Measurements from ENCODE around the gene NEDD8.
"Not testable (repeated sequence)": the region's sequence is repeated elsewhere in the genome, so short reads cannot be mapped to it uniquely, and the experiment has no call there.

The NEDD8 gene

DNA sequence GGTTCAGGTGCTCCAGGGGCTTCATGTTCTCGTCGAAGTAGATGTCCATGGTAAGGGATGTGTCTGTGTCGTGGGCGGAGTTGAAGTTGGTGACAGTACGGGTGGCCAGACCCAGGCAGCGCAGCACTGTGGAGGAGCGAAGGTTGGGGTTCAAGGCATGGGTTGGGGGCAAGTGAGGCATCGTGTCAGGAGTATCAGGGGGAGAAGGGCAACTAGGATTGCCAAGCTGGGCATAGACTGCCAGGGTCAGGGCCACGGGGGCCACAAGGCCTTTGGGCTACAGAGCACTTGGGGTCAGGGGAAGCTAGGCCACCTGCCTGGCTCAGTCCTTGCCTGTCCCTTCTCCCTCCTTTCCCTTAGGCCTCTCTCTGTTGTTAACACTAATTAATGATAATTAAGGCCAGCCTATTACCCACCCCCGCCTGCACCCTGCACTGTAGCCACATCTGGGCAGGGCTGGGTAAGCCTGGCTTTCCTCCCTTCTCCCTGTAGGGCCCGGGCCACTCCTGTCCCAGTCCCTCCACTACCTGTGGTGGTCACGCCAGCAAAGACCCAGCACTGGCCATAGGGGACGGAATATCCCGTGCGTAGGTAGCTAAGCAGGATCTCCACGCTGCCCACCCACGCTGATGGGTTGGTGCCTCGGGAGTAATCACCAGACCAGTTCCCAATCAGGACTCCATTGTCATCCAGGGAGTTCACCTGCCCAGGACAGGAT lies 26.5 kb upstream of the NEDD8 start:
- H3K27ac Mint-ChIP-seq = no peak overlapping the region
- H3K9me3 Mint-ChIP-seq (ENCODE audit: low read depth) = no peaks in the 10 kb centered on the region
- no peaks in the 10 kb centered on the region for H3K4me1 Mint-ChIP-seq (ENCODE audit: low read depth)
- peaks cover 4% of the 10 kb centered on the region for H3K36me3 Mint-ChIP-seq
- no peaks in the 10 kb centered on the region for H3K27me3 Mint-ChIP-seq
- no peak overlapping the region for H3K4me3 Mint-ChIP-seq

DNA sequence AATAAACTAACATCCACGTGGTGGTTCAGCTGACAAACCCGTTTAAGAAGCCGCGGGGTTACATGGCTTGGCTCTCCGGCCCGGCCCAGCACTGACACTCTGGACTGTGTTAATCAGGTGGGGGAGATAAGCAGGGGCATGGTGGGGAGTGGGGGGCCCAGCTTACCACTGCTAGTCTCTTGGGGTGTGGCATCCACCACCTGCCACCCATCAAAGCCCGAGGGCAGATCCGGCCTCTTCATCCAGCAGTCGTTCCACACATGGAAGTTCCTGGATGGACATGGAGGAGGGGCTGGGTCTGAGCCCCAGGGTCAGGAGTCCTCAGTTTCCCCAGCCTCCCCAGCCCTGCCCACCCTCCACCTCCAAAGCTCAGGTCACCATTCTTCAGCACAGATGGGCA lies 26.0 kb upstream of the NEDD8 start:
- Mint-ChIP-seq H3K4me1 (ENCODE audit: low read depth) (no peaks in the 10 kb centered on the region), H3K36me3 (peaks cover 4% of the 10 kb centered on the region), H3K9me3 (ENCODE audit: low read depth) (no peaks in the 10 kb centered on the region), H3K4me3 (no peak overlapping the region), H3K27me3 (no peaks in the 10 kb centered on the region), H3K27ac (no peak overlapping the region)

DNA sequence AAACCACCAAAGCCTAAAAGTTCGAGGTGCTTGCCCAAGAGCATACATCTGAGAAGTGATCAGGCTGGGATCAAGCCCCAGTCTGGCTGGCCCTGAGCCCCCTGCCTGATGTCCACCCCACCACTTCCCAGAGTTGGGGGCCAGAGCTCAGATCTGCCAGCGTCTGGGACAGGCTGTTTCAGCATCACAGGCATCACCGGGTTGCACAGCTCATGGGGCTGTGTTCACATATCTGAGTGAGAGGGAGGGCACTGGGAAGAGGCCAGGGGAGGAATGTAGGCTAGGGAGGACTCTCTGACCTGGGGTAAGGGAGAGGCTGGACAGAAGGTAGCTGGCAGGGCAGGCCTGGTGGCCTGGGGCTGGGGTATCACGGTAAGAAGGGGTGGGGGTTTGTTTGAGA lies 24.8 kb upstream of the NEDD8 start:
- H3K4me3 Mint-ChIP-seq = no peak overlapping the region
- no peaks in the 10 kb centered on the region for H3K4me1 Mint-ChIP-seq (ENCODE audit: low read depth)
- no peaks in the 10 kb centered on the region for H3K9me3 Mint-ChIP-seq (ENCODE audit: low read depth)
- H3K27ac Mint-ChIP-seq = no peak overlapping the region
- H3K36me3 Mint-ChIP-seq = peaks cover 2% of the 10 kb centered on the region
- H3K27me3 Mint-ChIP-seq = no peaks in the 10 kb centered on the region

DNA sequence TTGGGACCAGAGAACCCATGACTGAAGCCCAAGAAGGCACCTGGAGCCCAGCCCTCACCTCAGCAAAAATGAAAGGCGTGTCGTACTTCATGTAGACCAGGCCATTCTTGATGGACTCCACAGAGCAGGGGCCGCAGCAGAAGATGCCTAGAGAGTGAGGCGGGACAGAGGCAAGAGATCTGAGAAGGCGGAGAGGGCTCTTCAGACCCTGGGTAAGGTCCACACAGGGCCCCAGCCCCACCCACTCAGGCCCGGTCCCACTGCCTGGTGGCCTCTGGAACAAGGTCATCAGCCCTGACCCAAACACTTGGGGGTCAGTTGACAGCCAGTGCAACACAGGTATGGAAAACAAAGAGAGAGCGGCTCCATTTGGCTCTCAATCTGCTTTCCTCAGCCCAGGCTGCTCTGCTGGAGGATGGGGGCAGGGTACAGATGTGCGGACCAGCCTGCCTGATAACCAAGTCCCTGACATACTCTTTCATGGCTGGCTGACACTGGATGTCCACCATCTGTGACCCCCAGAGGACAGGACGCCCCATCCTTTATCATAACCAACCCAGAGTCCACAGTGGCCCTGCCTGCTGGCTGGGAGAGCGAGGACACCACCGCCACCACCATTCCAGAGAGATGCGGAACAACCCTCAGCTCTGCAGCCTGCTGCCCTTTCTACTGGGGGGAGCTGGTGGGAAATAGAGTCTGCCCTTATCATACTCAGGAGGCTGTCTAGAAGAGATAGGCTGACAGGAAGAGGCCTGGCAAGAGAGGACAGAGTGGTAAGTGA lies 24.0 kb upstream of the NEDD8 start:
- Mint-ChIP-seq H3K9me3 (ENCODE audit: low read depth) (no peaks in the 10 kb centered on the region), H3K27me3 (no peaks in the 10 kb centered on the region), H3K4me3 (no peak overlapping the region), H3K36me3 (peaks cover 2% of the 10 kb centered on the region), H3K27ac (no peak overlapping the region), H3K4me1 (ENCODE audit: low read depth) (no peaks in the 10 kb centered on the region)

DNA sequence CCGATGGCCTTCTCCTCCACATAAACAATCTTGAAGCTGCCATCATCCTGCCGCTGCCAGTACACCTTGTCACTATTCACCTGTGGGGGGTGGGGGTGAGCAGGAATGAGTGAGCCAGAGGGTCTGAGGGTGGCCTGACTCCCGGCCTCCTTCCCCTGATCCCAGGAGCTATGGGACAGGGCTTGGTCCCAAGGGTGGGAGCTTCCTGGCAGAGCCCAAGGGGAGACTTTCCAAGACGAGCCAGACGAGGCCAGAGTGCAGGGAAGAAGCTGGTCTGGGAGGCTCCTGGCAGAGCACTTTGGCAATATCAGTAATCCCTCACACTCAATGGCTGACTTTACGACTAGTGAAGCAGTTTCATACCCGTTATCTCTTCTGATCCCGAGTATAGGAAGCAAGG lies 23.3 kb upstream of the NEDD8 start:
- Mint-ChIP-seq H3K27me3 (no peaks in the 10 kb centered on the region), H3K36me3 (peaks cover 2% of the 10 kb centered on the region), H3K4me3 (no peak overlapping the region), H3K27ac (no peak overlapping the region), H3K9me3 (ENCODE audit: low read depth) (no peaks in the 10 kb centered on the region), H3K4me1 (ENCODE audit: low read depth) (no peaks in the 10 kb centered on the region)

DNA sequence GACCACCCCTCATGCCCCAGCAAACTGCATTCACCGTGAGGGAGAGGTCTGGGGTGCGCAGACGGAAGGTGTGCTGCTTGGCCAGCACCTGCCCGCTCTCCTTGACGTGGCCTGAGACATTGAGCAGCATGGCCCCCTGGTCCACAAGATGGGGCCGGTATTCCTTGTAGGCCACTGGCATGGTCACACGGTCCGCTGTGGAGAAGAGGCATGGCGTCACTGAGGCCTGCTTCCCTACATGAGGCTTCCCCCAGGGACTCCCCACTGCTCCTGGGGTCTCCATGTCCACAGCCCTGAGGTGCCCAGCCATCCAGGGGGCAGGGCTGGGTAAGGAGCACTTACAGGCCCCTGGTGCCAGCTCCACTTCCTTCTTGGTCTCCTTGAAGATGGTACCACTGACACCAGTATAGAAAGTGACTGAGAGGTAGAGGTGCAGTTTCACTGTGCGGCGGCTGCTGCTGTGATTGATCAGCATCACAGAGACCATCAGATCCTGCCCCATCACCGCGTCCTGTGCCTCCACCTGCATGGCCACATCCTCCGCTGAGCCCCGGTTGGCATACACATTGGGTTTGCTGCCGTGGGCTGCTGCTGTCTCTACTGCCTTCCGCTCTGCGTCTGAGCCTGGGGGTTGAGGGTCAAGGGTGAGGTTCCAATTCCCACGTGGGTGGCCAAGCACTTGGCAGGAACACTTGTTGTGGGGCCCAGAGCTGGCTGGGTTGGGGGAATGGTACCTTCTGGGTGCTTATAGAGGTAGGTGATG lies 22.6 kb upstream of the NEDD8 start:
- Mint-ChIP-seq H3K27me3 (no peaks in the 10 kb centered on the region), H3K4me1 (ENCODE audit: low read depth) (no peaks in the 10 kb centered on the region), H3K9me3 (ENCODE audit: low read depth) (no peaks in the 10 kb centered on the region), H3K27ac (no peak overlapping the region), H3K4me3 (no peak overlapping the region), H3K36me3 (peaks cover 5% of the 10 kb centered on the region)

DNA sequence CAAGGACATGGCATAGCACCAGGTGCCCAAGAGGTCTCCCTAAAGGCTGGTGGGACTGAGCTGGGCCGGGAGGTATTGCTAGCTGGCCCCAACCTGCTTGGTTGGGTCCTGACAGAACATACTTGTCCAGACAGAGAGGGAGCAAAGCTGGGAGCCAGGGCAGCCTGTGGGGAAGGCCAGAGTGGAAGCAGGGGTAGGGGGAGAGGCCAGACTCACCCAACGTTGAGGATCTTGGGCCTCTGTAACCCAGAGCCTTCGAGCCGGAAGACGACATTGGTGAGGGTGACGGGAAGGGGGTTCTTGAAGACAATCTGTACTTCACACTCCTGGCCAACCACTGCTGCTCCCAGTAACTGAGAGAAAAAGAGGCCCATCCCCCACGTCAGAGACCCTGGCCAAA lies 21.8 kb upstream of the NEDD8 start:
- no peaks in the 10 kb centered on the region for H3K27me3 Mint-ChIP-seq
- no peak overlapping the region for H3K4me3 Mint-ChIP-seq
- H3K27ac Mint-ChIP-seq = no peak overlapping the region
- no peaks in the 10 kb centered on the region for H3K4me1 Mint-ChIP-seq (ENCODE audit: low read depth)
- peaks cover 5% of the 10 kb centered on the region for H3K36me3 Mint-ChIP-seq
- H3K9me3 Mint-ChIP-seq (ENCODE audit: low read depth) = no peaks in the 10 kb centered on the region

DNA sequence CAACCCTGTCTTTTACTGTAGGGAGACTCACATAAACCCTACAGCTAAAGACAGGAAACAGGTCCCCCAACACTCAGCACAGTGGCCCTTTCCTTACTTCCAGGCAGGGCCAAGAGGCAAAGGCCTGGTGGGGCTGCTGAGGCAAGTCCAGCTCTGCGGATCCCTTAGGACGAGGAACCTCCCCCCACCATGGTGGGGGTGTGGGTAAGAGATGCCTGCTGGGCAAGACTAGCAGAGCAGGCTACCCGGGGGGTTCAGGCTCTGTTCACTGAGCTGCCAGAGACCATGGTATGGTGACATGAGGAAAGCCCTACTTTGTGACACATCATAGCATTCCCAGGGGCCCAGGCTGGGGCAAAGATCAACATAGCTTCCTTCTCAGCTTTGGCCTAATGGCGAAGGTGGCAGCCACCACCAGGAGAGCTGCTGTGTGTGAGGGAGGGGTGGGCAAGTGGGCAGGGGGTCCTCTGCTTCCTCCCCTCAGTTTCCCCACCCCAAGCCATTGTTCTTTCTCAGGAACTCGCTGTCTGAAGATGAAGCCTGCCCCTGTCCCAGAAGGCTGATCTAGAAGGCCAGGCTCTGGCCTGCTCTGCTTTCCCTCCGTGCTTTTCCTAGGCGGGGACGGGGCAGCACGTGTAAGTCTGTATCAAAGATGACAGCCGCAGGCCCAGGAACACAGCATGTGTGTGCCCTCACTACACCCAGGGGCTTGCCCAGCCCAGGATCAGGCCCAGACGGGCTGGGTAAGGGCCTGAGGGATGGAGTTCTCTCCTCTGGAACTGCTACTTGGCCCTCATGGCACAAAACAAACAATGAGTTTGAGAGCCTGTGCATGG lies 20.3 kb upstream of the NEDD8 start:
- Mint-ChIP-seq H3K36me3 (peaks cover 5% of the 10 kb centered on the region), H3K4me1 (ENCODE audit: low read depth) (peaks cover 6% of the 10 kb centered on the region), H3K27ac (no peak overlapping the region), H3K4me3 (no peak overlapping the region), H3K9me3 (ENCODE audit: low read depth) (no peaks in the 10 kb centered on the region), H3K27me3 (no peaks in the 10 kb centered on the region)

DNA sequence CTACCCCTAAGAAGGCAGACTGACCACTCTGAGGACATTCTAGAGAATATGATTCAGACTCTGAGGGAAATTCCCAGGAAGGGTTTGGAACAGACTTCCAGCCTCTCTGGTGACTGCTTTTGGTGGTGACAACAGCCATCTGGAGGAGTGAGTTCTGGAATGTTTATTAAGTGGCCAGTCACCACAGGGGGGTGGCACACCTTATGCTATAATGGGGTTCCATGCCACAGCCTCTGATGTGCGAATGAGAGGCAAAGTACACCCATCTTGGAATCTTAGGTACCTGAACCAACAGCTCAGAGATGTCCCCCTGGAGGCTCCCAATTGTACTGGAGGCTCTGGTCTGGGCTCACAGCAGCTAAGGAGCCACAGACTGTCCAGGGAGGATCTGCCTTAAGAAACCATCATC lies 19.7 kb upstream of the NEDD8 start:
- H3K36me3 Mint-ChIP-seq = peaks cover 5% of the 10 kb centered on the region
- no peaks in the 10 kb centered on the region for H3K27me3 Mint-ChIP-seq
- no peak overlapping the region for H3K4me3 Mint-ChIP-seq
- H3K27ac Mint-ChIP-seq = no peak overlapping the region
- H3K9me3 Mint-ChIP-seq (ENCODE audit: low read depth) = no peaks in the 10 kb centered on the region
- peaks cover 10% of the 10 kb centered on the region for H3K4me1 Mint-ChIP-seq (ENCODE audit: low read depth)

DNA sequence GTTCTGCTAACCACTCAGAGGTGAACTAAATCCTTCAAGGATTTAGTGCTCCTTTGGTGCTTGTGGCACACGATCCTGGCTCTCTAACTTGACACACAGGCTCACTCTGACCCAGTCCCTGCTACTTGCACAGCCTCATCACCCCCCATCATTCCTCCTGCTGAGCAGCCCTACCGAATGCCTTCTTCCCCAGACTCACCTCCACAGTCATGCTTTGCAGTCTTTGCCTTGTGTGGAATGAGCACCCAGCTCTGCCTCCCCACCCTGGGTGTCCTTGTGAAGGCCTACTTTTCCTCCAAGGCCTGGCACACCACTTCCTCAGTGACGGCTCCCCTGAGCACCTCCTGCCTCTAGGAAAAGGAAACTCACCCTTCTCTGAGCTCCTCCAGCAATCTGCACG lies 18.2 kb upstream of the NEDD8 start:
- Mint-ChIP-seq H3K27ac (no peak overlapping the region), H3K4me1 (ENCODE audit: low read depth) (peaks cover 13% of the 10 kb centered on the region), H3K9me3 (ENCODE audit: low read depth) (no peaks in the 10 kb centered on the region), H3K27me3 (no peaks in the 10 kb centered on the region), H3K36me3 (peaks cover 5% of the 10 kb centered on the region), H3K4me3 (no peak overlapping the region)

DNA sequence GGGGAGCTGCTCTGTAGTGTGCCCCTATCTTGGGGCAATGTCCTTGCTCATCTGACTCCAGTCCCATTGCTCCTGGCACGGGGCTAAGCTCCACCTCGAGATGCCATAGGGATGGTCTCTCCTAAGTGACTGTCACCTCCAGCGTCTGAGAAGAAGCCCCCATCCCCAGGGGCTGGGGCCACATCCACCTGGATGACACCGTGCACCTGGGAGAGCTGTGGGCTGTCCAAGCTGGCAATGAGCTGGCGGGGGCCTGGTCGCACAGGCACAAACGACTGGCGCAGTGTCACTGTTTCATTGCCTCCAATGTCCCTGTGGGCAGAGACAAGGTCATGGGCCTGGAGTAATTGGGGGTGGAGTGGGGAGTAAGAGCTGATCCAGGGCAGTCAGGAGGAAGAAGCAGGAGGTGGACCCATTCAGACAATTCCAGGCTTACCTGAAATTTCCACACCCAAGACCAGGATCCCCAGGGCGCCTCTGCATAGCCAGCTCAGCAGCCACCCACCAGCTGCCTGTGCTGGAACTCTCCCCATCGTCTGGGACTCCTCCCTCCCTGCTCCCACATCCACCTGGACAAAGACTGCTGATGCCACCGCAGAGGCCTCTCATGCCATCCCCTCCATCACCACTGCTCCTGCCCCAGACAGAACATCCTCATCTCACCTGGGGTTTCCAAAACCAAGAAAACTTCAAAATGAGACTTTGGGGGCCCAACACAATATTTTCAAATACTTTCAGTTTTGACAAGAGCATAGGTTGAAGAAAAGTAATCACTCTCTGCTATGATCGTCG lies 17.3 kb upstream of the NEDD8 start:
- Mint-ChIP-seq H3K9me3 (ENCODE audit: low read depth) (no peaks in the 10 kb centered on the region), H3K27ac (no peak overlapping the region), H3K4me3 (no peak overlapping the region), H3K27me3 (no peaks in the 10 kb centered on the region), H3K4me1 (ENCODE audit: low read depth) (peaks cover 15% of the 10 kb centered on the region), H3K36me3 (peaks cover 4% of the 10 kb centered on the region)

DNA sequence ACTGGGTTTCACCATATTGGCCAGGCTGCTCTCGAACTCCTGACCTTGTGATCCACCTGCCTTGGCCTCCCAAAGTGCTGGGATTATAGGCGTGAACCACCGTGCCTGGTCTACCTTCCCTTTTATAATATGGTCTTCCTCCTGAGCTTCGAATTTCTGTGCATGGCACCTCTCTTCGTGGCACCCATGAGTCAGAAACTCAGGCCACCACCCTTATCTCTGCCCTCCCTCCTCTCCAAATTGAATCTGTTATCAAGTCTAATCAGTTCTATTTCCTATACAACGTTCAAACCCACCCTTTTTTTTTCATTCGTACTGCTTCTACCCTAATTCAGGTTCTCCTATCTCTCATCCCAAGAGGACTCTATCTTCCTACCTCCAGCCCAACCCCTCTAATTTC lies 15.3 kb upstream of the NEDD8 start:
- Mint-ChIP-seq H3K27ac (peak overlapping the region; percentile 2), H3K9me3 (ENCODE audit: low read depth) (no peaks in the 10 kb centered on the region), H3K4me3 (peak overlapping the region; percentile 2), H3K36me3 (peaks cover 4% of the 10 kb centered on the region), H3K4me1 (ENCODE audit: low read depth) (peaks cover 29% of the 10 kb centered on the region), H3K27me3 (no peaks in the 10 kb centered on the region)

DNA sequence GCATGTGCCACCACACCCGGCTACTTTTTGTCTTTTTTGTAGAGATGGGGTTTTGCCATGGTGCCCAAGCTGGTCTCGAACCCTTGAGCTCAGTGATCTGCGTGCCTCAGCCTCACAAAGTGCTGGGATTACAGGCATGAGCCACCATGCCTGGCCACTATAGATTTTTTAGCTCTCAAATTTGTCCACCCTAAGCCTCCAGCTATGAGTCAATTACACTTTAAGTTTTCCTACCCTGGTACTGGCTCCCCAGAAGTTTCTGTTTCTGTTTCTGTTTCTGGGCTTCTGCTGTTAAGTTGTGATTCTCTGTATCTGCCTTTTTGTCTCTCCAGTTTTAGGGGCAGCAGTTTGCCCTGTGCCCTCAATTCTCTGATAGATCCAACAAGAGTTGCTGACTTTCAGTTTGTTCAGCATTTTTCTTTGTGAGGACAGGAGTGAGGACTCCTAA lies 14.6 kb upstream of the NEDD8 start:
- Mint-ChIP-seq H3K27me3 (no peaks in the 10 kb centered on the region), H3K4me1 (ENCODE audit: low read depth) (peaks cover 29% of the 10 kb centered on the region), H3K9me3 (ENCODE audit: low read depth) (no peaks in the 10 kb centered on the region), H3K27ac (peak overlapping the region; percentile 82), H3K36me3 (peaks cover 4% of the 10 kb centered on the region), H3K4me3 (peak overlapping the region; percentile 72)

DNA sequence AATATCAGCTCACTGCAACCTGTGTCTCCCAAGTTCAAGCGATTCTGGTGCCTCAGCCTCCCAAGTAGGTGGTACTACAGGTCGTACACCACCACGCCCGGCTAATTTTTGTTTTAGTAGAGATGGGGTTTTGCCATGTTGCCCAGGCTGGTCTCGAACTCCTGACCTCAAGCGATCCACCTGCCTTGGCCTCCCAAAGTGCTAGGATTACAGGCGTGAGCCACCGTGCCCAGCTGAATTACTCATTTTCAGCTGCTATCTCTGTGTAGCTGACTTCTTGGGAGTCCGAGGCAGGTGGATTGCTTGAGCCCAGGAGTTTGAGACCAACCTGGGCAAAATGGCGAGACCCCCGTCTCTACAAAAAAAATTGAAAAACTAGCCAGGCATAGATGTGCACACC lies 13.2 kb upstream of the NEDD8 start:
- not testable (repeated sequence) for H3K27me3 Mint-ChIP-seq; H3K27ac Mint-ChIP-seq; H3K9me3 Mint-ChIP-seq (ENCODE audit: low read depth); H3K4me3 Mint-ChIP-seq; H3K36me3 Mint-ChIP-seq
- H3K4me1 Mint-ChIP-seq (ENCODE audit: low read depth) = peaks cover 38% of the 10 kb centered on the region

Measured in activated naive CD8-positive, alpha-beta T cell (primary cell).